Measurements from ENCODE around the gene SEPTIN8. TPM values are rescaled to one million over a fixed set of nuclear protein-coding genes. Genes with fewer than 3 reads are reported as not detected.

The SEPTIN8 gene, protein sequence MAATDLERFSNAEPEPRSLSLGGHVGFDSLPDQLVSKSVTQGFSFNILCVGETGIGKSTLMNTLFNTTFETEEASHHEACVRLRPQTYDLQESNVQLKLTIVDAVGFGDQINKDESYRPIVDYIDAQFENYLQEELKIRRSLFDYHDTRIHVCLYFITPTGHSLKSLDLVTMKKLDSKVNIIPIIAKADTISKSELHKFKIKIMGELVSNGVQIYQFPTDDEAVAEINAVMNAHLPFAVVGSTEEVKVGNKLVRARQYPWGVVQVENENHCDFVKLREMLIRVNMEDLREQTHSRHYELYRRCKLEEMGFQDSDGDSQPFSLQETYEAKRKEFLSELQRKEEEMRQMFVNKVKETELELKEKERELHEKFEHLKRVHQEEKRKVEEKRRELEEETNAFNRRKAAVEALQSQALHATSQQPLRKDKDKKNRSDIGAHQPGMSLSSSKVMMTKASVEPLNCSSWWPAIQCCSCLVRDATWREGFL
- total RNA-seq, result 55.7 and 64.9 TPM in 2 replicates

DNA sequence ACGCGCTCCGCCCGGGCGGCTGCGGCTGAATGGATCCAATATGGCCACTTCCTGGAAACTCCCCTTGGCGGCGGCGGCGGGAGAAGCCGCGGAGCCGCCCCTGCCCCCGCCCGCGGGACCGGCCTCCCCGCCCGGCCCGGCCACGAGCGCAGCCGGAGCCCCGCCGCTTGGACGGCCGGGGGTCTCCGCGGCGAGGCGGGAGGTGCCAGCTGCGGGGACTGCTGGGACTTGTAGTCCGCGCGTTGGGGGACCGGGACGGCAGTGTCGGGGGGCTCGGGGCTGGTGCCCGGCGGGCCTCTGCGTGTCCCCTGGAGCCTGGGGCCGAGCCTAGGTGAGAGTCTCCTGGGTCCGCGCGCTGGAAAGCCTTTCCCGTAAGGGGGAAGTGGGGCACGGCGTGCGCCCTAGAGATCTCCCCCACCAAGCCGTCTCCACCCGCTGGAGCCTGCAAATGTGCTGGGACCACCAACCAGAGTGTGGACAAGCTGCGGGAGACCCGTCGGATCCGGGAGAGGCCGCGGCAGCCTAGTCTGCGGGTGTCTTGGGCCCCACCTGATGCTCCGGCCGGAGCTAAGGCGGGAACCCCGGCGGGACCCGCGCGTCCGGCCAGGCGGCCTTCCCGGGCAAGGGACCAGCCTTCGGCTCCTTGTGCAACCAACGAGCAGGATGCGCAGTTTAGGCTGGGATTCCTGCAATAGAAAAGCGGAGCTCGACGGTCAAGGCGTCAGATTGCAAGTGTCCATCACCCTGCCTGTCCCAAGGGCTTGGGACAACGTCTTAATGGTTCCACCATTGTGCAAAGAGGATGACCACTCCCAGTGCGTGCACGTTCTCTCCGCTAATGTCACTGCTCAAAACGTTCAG is at the start of gene SEPTIN8:
TSS of gene SEPTIN8 (minus strand) at position 31 of the 861 bp plus-strand sequence. CDS start 102 bp downstream, outside the sequence.

DNA sequence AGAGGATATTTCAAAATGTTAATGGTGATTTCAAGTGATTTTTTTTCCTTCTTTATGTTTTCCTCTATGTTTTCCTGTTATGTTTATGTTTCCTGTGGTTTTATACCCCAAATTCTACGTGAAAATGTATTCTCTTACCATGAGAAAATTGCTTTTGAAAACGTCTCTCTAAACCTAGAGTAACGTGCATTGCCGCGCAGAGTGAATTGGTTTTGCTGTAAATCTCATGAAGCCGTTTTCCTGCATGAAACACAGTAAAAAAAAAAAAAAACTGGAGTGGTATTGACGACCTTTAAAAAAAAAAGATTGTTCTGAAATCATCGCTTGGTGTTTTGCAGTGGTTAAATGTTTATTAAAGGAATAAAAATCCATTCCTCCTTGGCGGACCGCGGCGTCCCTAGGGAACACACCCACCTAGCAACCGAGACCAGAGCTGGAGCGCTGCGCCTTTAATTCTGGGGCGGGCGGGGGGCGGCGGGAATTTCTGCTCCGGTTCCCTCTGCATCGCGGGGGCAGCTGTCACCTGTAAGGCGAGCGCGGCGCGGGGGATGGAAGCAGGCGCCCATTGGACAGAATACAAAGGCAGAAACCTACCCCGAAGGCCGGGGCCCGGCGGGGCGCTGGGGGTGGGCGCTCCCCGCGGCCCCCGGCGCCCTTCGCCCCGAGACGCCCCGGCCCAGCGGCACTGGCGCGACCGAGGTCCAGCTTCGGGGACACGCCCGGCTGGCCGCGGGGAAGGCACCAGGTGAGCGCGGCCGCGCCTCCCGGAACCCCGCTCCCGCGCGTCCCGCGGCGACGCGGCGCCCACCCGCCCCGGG is 36.0 kb upstream of the SEPTIN8 start, which contains the start of gene SOWAHA:
TSS of gene SOWAHA (plus strand) at position 522 of the 818 bp plus-strand sequence. CDS start 320 bp downstream, outside the sequence.

DNA sequence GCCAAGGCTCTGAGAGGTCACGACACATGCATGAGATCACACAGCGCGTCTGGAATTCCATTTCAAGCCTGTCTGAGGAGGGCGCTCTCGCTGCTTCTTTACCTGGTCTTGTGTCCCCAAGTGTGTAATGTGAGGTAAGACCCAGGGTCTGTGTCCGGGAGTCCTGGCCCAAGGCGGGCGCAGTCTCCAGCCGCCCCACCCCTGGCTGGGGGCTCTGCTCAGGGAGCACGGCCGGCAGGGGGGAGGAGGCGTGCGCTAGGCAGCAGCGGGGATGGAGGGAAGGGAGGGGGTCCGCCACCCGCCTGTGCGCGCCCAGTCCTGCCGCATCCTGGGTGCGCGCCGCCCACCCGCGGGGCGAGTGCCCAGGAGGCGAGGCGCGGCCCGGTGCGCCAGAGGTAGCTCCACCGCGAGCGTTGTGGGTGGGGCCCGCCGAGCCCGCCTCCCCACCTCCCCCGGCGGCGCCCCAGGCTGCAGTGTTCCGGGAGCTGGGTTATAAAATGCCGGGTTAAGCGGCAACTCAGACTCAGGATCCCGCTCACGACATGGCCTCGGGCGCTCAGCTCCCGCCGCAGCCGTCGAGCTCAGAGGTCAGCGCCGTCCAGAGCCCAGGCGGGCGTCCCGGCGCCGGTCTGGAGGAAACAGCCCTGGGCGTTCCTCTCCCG is 30.0 kb downstream of the SEPTIN8 start, which contains the start of gene CCNI2:
TSS of gene CCNI2 (plus strand) at position 473 of the 662 bp plus-strand sequence. CDS start at position 543, 70 bp downstream.

DNA sequence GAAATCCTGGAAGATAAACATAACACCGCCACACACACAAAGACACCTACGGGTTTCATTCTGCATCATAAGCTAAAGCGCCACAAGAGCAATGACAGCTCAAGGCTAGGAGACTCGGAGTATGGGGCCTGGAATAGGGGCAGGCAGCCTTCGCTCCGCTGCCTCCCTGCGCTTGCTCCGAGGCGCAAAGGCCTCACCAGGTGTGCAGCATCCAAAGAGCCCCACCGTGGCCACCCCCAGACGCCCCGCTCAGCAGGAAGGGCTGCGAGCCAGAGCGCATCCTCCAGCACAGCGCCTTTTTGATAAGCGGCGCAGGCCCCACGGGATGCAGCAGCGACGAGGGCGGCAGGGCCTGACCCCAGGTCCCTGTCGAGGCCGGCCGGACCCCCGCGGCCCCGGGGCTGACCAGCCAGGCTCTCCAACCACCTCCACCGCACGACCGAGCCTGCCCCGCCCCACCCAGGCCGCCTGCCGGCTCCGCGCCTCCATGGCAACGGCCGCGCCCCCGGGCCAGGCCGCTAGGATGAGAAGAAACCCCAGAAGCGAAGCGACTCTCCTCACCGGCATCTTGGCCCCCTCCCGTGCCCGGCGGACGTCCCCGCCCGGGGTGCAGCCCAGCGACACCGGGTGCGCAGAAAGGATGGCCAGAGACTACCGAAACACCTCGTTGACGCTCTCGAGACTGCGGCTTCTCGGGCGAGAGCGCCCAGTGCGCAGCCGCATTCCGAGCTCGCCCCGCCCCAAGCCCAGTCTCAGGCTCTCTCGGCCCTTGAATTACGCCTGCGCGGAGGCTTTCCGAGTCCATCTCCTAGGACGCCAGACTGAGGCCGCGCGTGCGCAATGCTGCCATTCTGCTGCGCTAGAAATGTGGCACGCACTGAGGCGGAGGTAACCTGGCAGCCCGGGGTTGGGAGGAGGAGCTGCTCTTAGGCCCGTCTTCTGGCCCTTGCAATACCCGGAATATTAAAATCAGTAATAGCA is 39.9 kb downstream of the SEPTIN8 start, which contains the start of gene KIF3A:
TSS of gene KIF3A (minus strand) at position 694 of the 981 bp plus-strand sequence. CDS start at position 567, 127 bp downstream.

Other genes starting within 250 kb of the SEPTIN8 start
- gene IL5, start 233.7 kb downstream of the SEPTIN8 start, total RNA-seq, result not detected in 2 replicates
- gene RAD50, start 220.3 kb downstream of the SEPTIN8 start, total RNA-seq, result 43.8 and 52.6 TPM in 2 replicates
- gene IL13, start 119.1 kb downstream of the SEPTIN8 start, total RNA-seq, result not detected in 2 replicates
- not detected in 2 replicates for gene IL4, start 103.2 kb downstream of the SEPTIN8 start, total RNA-seq
- 12.0 and 15.3 TPM in 2 replicates for gene KIF3A, start 39.7 kb downstream of the SEPTIN8 start, total RNA-seq
- not detected in 2 replicates for gene CCNI2, start 29.8 kb downstream of the SEPTIN8 start, total RNA-seq
- 0.11 and 0.13 TPM in 2 replicates for gene SOWAHA, start 36.1 kb upstream of the SEPTIN8 start, total RNA-seq
- gene SHROOM1, start 53.4 kb upstream of the SEPTIN8 start, total RNA-seq, result 3.8 and 6.7 TPM in 2 replicates
- gene GDF9, start 89.2 kb upstream of the SEPTIN8 start, total RNA-seq, result 0.11 and 0.13 TPM in 2 replicates
- 89.6 and 99.7 TPM in 2 replicates for gene UQCRQ, start 89.4 kb upstream of the SEPTIN8 start, total RNA-seq
- 0.32 and 0.39 TPM in 2 replicates for gene LEAP2, start 96.4 kb upstream of the SEPTIN8 start, total RNA-seq
- gene AFF4, start 186.4 kb upstream of the SEPTIN8 start, total RNA-seq, result 98.7 and 99.9 TPM in 2 replicates
- gene ZCCHC10, start 249.3 kb upstream of the SEPTIN8 start, total RNA-seq, result 12.5 and 14.4 TPM in 2 replicates

All from articular chondrocyte of knee joint (primary cell).